Activated CD4-positive, alpha-beta T cell treated with anti-CD3 and anti-CD28 coated beads, Interleukin-2, amount 10 ng/mL, durations not matched to agents 7 days and 5 days (primary cell): ENCODE results near the gene VWF. TPM values are rescaled to one million over a fixed set of nuclear protein-coding genes. Genes with fewer than 3 reads are reported as not detected.
A peak's percentile ranks its signal among the peaks of the same experiment; 100 is the strongest.

Experiments used
- CTCF ChIA-PET: fragments of 350-600 bp; sonication (Branson Sonifier 250); formaldehyde crosslinking; loops from one replicate; lab custom pipeline; 2021; ENCODE audit warnings: antibody characterized with exemption; lab: Charles Lee
- POLR2A ChIA-PET: fragments of 350-600 bp; sonication (Branson Sonifier 250); formaldehyde crosslinking; loops from one replicate; lab custom pipeline; 2021; ENCODE audit warnings: antibody characterized with exemption; lab: Charles Lee
- DNase-seq: peaks from one replicate; pipeline ENCODE4 v3.0.0-alpha.2; 2020
- H3K27ac Mint-ChIP-seq: one replicate; pipeline ENCODE4 v1.8.0; 2021; ENCODE audit warnings: mild to moderate bottlenecking, moderate library complexity, mixed read lengths
- H3K27me3 Mint-ChIP-seq: one replicate; pipeline ENCODE4 v1.8.0; 2021; ENCODE audit warnings: mixed read lengths
- H3K36me3 Mint-ChIP-seq: one replicate; pipeline ENCODE4 v1.8.0; 2021; ENCODE audit warnings: low read depth, mixed read lengths
- H3K4me1 Mint-ChIP-seq: one replicate; pipeline ENCODE4 v1.8.0; 2021; ENCODE audit warnings: mixed read lengths
- H3K4me3 Mint-ChIP-seq: one replicate; pipeline ENCODE4 v1.8.0; 2021; ENCODE audit warnings: mild to moderate bottlenecking, moderate library complexity, mixed read lengths
- H3K9me3 Mint-ChIP-seq: one replicate; pipeline ENCODE4 v1.8.0; 2021; ENCODE audit warnings: mixed read lengths
- total RNA-seq, 2 experiments: library from RNA; stranded (reverse); gene quantifications; one replicate each; pipeline ENCODE4 v1.2.3, GENCODE V29; 2021

The VWF gene
- total RNA-seq, 2 experiments from 2014 or later: not detected

DNA sequence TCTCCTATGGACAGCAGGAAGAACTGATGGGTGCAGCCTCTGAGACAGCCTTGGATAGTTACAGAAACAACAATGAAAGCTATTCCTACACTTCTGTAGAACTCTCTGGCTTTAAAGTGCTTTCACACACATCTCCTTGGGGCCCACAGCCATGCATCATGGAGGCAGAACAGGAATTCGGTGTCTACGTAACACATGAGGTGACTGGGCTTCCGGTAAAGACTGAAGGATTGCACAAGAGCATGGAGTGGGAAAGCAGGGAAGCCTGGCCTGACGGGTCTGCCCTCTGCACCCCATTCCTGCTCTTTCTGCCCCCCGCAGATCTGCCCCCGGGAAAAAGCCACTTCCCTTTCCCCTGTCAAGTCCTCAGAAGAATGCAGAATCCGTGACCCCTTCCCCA, 82.6 kb downstream of the VWF start:
- Mint-ChIP-seq H3K27ac (no peak overlapping the region), H3K36me3 (no peaks in the 10 kb centered on the region), H3K27me3 (no peaks in the 10 kb centered on the region), H3K4me1 (peaks cover 2% of the 10 kb centered on the region), H3K4me3 (no peak overlapping the region), H3K9me3 (no peaks in the 10 kb centered on the region)
- POLR2A ChIA-PET: no interaction called here
- CTCF ChIA-PET: interaction anchor here (0.6 kb wide), 1 partner anchor 9 kb away, joined by 5 read pairs; no protein-coding TSS in a partner anchor
- no peak for DNase-seq

GRCh38 chr12:6040815-6041214, 83.7 kb downstream of the VWF start:
- DNase-seq: no peak
- H3K4me1 Mint-ChIP-seq: peaks cover 2% of the 10 kb centered on the region
- H3K27ac Mint-ChIP-seq: no peak overlapping the region
- H3K36me3 Mint-ChIP-seq: no peaks in the 10 kb centered on the region
- H3K4me3 Mint-ChIP-seq: no peak overlapping the region
- no peaks in the 10 kb centered on the region for H3K9me3 Mint-ChIP-seq
- ChIA-PET CTCF (interaction anchor here (0.7 kb wide), 1 partner anchor 130 kb away, joined by 3 read pairs; no protein-coding TSS in a partner anchor), POLR2A (no interaction called here)
- H3K27me3 Mint-ChIP-seq: no peaks in the 10 kb centered on the region

GRCh38 chr12:6039894-6040601, 84.4 kb downstream of the VWF start:
- Mint-ChIP-seq H3K27ac (no peak overlapping the region), H3K4me3 (no peak overlapping the region), H3K27me3 (no peaks in the 10 kb centered on the region), H3K36me3 (no peaks in the 10 kb centered on the region), H3K9me3 (no peaks in the 10 kb centered on the region), H3K4me1 (peaks cover 2% of the 10 kb centered on the region)
- ChIA-PET POLR2A (no interaction called here), CTCF (interaction anchor here (3.7 kb wide), 1 partner anchor 51 kb away, joined by 26 read pairs; no protein-coding TSS in a partner anchor)
- DNase-seq: peak; percentile 57

GRCh38 chr12:6038160-6038559, 86.3 kb downstream of the VWF start:
- Mint-ChIP-seq H3K36me3 (no peaks in the 10 kb centered on the region), H3K4me3 (no peak overlapping the region), H3K27ac (no peak overlapping the region), H3K9me3 (no peaks in the 10 kb centered on the region), H3K27me3 (no peaks in the 10 kb centered on the region), H3K4me1 (peaks cover 2% of the 10 kb centered on the region)
- POLR2A ChIA-PET: no interaction called here
- CTCF ChIA-PET: interaction anchor here (0.5 to 3.7 kb wide), 12 partner anchors 17 to 773 kb away, joined by 3 to 26 read pairs (median 4); no protein-coding TSS in a partner anchor
- peak; percentile 48 for DNase-seq

DNA sequence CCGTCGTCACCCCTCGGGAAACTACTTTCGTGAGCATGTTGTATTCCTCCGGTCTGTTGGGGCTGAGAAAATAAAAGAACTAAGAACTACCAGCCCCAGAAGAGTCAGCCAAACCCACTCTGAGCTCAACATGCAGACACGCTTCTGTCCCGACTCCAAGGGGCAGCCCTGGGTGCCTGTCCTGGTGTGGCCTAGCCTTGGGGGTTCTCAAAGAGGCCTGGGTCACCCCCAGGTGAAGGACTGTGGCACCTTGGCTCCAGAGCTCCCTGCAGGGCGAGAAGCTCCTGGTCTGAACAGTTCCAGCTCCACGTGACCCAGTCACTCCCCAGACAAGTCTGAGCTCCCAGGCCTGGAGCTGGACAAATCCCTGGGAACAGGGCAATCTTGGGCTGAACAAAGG, 87.0 kb downstream of the VWF start:
- H3K27me3 Mint-ChIP-seq: no peaks in the 10 kb centered on the region
- H3K9me3 Mint-ChIP-seq: no peaks in the 10 kb centered on the region
- no peak overlapping the region for H3K4me3 Mint-ChIP-seq
- H3K36me3 Mint-ChIP-seq: no peaks in the 10 kb centered on the region
- peaks cover 2% of the 10 kb centered on the region for H3K4me1 Mint-ChIP-seq
- H3K27ac Mint-ChIP-seq: no peak overlapping the region
- CTCF ChIA-PET: interaction anchor here (0.5 to 3.7 kb wide), 13 partner anchors 16 to 1610 kb away, joined by 3 to 26 read pairs (median 4); no protein-coding TSS in a partner anchor
- DNase-seq: no peak
- POLR2A ChIA-PET: no interaction called here

- Mint-ChIP-seq H3K4me3 (no peak overlapping the region), H3K27me3 (no peaks in the 10 kb centered on the region), H3K4me1 (peaks cover 2% of the 10 kb centered on the region), H3K36me3 (no peaks in the 10 kb centered on the region), H3K9me3 (no peaks in the 10 kb centered on the region), H3K27ac (no peak overlapping the region)
- no peak for DNase-seq
- CTCF ChIA-PET: no interaction called here
- POLR2A ChIA-PET: no interaction called here
Observed at GRCh38 chr12:6036509-6036908, 88.0 kb downstream of the VWF start.

DNA sequence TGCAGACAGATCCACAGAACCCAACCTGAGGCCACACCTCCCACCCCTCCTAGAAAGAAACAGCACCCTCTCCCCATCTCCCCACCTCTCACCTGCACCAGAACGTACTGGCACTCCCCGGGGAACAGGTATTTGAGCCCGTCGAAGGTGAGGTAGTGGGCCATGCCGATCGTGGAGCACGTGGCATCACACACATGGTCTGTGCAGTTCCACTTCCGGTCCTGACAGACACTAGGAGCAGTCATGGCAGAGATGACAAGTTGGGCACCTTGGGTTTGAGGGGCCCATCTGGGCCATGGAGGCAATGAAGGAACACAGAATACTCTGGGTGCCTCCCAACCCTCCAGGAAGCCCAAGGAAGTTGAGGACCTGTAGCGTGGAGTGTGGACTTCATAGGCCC, 89.9 kb downstream of the VWF start:
- Mint-ChIP-seq H3K4me1 (no peaks in the 10 kb centered on the region), H3K36me3 (no peaks in the 10 kb centered on the region), H3K27ac (no peak overlapping the region), H3K9me3 (no peaks in the 10 kb centered on the region), H3K4me3 (no peak overlapping the region), H3K27me3 (no peaks in the 10 kb centered on the region)
- DNase-seq: no peak
- ChIA-PET POLR2A (no interaction called here), CTCF (no interaction called here)

DNA sequence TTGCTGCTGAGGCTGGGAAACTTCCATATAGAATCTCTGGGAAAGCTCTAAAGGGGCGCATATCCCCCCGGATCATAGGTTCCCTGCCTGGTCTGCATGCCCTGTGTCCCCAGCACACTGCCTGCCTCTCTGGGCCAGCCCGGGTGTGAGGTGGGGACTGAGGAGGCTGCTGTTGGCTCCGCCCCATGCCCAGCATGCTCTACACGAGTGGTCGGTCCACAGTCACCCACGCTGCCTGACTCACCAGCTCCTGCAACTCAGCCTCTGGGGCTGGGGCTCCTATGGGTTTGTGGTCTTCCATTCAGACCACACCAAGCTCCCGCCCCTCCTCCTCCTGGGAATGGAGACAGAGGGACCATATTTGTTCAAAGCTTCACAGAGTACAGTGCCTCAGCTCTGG, 90.9 kb downstream of the VWF start:
- POLR2A ChIA-PET: no interaction called here
- no peak for DNase-seq
- H3K4me3 Mint-ChIP-seq: no peak overlapping the region
- CTCF ChIA-PET: no interaction called here
- no peaks in the 10 kb centered on the region for H3K36me3 Mint-ChIP-seq
- H3K27me3 Mint-ChIP-seq: no peaks in the 10 kb centered on the region
- no peak overlapping the region for H3K27ac Mint-ChIP-seq
- H3K9me3 Mint-ChIP-seq: no peaks in the 10 kb centered on the region
- no peaks in the 10 kb centered on the region for H3K4me1 Mint-ChIP-seq

DNA sequence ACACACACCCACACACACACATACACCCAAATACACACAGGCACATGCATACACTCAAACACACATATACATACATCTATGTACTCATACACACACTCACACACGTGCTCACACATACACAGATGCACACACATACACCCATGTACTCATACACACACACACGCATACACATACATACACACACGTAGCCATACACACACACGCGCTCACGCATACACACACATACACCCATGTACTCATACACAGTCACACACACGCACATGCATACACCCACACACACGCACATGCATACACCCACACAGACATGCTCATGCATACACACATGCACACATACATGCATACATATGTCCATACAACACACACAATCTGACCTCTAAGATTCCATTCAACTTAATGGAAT, 91.7 kb downstream of the VWF start:
- Mint-ChIP-seq H3K4me3 (no peak overlapping the region), H3K27ac (no peak overlapping the region), H3K9me3 (no peaks in the 10 kb centered on the region), H3K4me1 (no peaks in the 10 kb centered on the region), H3K36me3 (no peaks in the 10 kb centered on the region), H3K27me3 (no peaks in the 10 kb centered on the region)
- no peak for DNase-seq
- POLR2A ChIA-PET: no interaction called here
- CTCF ChIA-PET: no interaction called here

DNA sequence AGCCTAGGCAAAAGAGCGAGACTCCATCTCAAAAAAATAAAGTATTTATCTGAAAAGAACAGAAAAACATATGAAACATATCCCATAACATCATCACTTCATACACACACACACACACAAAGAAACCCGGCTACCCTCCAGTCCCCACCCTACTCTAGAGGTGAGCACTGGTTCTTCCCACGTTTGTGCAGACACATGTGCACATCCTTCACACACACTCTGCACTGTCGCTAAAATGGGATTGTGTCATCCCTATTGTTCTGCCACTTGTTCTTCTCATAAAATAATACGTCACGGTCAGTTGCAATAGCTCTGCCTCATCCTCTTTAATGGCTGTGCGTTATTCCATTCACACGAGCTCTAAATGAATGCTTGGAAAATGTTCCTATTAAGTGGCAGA, 93.5 kb downstream of the VWF start:
- Mint-ChIP-seq H3K4me1 (no peaks in the 10 kb centered on the region), H3K9me3 (peaks cover 2% of the 10 kb centered on the region), H3K27ac (no peak overlapping the region), H3K27me3 (peaks cover 3% of the 10 kb centered on the region), H3K36me3 (no peaks in the 10 kb centered on the region), H3K4me3 (no peak overlapping the region)
- DNase-seq: no peak
- POLR2A ChIA-PET: no interaction called here
- CTCF ChIA-PET: no interaction called here

DNA sequence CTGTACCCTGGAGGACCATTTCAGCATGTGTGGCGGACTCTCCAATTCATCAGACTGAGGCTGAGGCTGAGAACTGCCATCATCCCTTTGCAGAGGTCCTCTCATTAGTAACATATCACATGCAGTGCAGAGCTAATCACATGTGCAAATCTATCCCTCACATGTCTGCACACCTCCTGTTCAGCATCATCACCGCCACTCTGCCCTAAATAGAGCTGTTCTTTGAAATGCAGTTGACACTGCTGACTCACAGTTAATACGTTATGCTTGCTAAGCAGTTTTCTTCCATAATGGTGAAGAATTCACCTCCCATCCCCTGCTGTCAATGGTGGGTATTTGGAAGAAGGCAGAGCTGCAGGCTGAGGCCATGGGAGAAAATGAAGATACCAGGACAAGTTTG, 94.4 kb downstream of the VWF start:
- H3K4me1 Mint-ChIP-seq: no peaks in the 10 kb centered on the region
- no peak overlapping the region for H3K4me3 Mint-ChIP-seq
- H3K27me3 Mint-ChIP-seq: peaks cover 3% of the 10 kb centered on the region
- no peaks in the 10 kb centered on the region for H3K36me3 Mint-ChIP-seq
- H3K27ac Mint-ChIP-seq: no peak overlapping the region
- H3K9me3 Mint-ChIP-seq: peaks cover 2% of the 10 kb centered on the region
- DNase-seq: no peak
- POLR2A ChIA-PET: no interaction called here
- CTCF ChIA-PET: no interaction called here

- H3K27ac Mint-ChIP-seq: no peak overlapping the region
- CTCF ChIA-PET: no interaction called here
- H3K27me3 Mint-ChIP-seq: peaks cover 3% of the 10 kb centered on the region
- H3K4me3 Mint-ChIP-seq: no peak overlapping the region
- POLR2A ChIA-PET: no interaction called here
- H3K9me3 Mint-ChIP-seq: peaks cover 2% of the 10 kb centered on the region
- H3K36me3 Mint-ChIP-seq: no peaks in the 10 kb centered on the region
- DNase-seq: no peak
- H3K4me1 Mint-ChIP-seq: no peaks in the 10 kb centered on the region
Observed at GRCh38 chr12:6029401-6029800, 95.1 kb downstream of the VWF start.

DNA sequence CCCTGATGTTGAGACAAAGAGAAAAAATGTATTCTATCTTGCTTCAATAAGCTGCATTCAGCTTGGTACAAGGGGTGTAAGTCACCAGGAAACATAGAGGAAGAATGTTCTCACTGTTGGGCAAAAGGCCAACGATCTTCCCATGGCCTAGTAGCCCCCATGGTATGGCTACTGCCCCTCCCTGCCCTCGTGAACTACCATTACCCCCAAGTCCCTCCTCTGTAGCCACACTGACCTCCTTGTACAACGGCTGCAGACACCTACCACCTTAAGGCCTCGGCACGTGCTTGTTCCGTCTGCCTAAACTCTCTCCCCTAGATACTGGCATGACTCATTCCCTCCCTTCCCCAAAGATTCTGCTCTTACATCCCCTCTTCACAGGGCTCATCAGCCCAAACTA, 97.5 kb downstream of the VWF start:
- CTCF ChIA-PET: no interaction called here
- POLR2A ChIA-PET: no interaction called here
- H3K36me3 Mint-ChIP-seq: no peaks in the 10 kb centered on the region
- H3K9me3 Mint-ChIP-seq: peaks cover 2% of the 10 kb centered on the region
- H3K27me3 Mint-ChIP-seq: peaks cover 3% of the 10 kb centered on the region
- H3K4me1 Mint-ChIP-seq: no peaks in the 10 kb centered on the region
- DNase-seq: no peak
- H3K4me3 Mint-ChIP-seq: no peak overlapping the region
- H3K27ac Mint-ChIP-seq: no peak overlapping the region
